CD4-positive, alpha-beta T cell treated with Interleukin-4 for 4 hours (primary cell): ENCODE data around the gene RBBP8NL.

Experiments
- DNase-seq: peaks from one replicate; pipeline ENCODE4 v3.0.0-alpha.2; 2020

The RBBP8NL gene

DNA sequence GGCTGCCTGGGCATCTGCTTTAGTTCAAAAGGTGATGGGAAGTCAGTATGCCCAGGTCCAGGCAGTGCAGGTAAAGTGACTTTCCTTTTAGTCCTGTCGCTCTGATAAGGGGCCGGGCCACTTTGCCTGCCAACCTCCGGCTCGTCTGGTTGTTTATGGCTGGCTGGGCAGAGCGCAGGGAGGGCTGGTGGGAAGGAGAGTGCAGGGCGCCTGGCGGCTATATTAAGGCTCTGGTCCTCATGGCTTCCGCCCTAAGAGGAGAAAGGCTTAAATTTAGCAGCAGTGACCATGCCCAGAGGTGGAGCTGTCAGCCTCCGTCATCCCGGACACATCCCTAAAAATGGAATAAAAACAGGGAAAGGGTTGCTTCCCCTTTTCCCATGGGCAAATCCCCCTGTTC lies 33.8 kb upstream of the RBBP8NL start:
- DNase-seq = no peak

- no peak for DNase-seq
Measured at GRCh38 chr20:62460678-62461077, 33.3 kb upstream of the RBBP8NL start.

DNA sequence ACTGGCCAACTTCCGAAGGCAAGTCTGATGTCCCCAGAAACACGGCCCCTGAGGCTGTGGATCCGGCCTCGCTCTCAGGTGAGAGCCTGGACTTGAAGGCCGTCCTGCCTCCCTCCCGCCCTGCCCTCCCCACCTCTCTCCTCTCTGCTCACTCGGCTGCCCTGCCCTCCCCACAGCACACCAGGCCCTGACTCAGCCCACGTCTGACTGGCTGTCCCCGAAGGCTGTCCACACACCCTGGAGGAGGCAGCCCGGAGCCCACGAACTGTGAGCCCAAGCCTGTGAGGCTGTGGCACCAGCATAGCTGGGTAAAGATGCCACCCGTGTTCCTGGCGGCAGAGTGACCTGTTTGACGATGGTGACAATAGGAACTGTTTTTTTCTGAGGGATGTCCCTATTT lies 32.1 kb upstream of the RBBP8NL start:
- no peak for DNase-seq

DNA sequence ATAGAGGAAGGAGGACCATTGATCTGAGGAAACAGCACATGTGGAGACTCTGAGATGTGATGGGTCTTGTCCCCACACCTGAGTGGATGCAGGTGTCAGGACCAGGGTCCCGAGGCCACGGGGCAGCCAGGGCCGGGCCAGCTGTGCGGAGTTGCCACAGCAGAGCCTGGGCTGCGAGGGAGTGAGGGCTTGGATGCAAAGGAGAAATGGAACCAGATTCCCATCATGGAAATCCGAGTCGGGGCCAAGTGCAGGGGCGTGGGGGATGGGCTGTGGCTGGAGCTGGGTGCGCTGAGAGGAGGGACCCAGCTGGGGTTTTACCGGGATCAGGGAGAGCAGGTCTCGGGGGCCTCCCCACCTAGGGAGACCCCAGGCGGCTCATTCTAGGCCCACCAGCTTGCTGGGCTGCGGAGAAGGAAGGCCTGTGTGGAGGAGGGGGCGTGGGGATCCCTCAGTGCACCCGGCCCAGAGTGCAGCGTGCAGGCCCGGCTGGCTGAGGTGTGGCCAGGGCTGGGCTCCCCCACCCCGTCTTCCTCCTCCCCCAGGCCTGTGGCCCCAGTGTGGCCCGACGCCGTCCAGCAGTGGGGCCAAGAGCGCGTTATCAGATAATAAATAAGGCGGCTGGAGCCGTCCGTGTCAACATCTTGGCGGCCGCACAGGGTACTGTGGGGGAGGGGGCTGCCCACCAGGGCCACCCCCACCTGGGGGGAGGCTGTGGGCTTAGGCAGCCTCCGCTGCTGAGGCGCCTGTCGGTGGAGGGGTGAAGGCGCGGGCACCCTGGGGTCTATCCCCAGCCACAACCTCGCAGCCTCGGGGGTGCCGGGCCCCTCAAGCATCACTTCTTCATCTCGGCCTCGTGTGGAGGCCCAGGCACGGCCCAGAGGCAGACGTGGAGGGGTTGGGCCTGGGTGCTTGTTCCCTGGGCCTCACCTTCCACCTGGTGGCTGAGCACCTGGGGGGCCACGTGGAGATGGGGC lies 31.2 kb upstream of the RBBP8NL start:
- no peak for DNase-seq

- no peak for DNase-seq
Measured at GRCh38 chr20:62457831-62458230, 30.5 kb upstream of the RBBP8NL start.

GRCh38 chr20:62457098-62457497 lies 29.8 kb upstream of the RBBP8NL start:
- DNase-seq = no peak

DNA sequence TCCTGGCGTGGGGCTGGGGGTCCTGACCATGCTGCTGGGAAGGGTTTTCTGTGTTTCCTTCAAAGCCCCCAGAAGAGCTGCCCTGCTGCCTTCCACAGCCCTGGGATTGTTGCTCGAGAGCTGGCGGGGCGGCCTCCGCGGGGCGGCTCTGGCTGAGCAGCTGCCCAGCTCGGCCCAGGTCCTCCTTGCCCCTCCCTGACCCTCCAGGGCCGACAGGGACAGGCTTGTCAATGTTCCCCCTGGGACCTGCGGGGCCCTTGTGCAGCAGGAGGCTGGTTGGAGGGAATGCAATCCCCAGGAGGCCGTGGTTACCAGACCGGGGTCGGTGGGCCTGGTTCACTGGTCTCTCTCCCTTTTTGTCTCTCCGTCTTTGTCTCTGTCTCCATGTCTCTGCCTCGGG lies 28.6 kb upstream of the RBBP8NL start:
- DNase-seq = no peak

- no peak for DNase-seq
Measured at GRCh38 chr20:62454904-62455636, 27.7 kb upstream of the RBBP8NL start.

GRCh38 chr20:62453186-62453808 lies 26.0 kb upstream of the RBBP8NL start:
- no peak for DNase-seq

DNA sequence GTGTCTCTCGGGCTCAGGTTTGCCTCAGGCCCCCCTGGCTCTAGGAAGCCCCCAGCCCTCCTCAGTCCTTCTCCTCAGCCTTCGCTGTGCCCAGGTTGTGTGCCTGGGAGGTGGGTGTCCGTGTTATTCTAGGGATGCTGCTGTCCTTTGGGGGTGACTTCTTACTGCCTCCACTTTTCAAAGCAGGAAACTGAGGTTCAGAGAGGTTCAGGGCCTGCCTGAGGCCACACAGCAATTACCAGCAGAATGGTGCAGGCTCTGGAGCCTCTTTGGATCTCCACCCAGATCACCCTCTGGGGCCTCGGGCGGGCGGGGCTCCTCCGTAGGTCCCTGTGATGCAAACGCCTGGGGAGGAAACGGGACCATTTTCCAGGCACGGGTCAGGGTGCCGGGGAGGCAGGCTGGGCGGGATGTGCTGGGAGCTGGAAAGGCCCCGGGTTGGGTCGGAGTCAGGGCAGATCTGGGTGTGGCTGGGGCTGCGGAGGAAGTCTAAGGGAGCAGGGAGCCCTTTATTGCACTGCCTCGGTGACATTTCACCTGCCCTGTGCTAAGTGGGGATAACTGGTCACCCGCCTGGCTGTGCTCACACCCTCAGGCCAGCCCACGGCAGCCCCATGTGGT lies 25.2 kb upstream of the RBBP8NL start:
- no peak for DNase-seq

DNA sequence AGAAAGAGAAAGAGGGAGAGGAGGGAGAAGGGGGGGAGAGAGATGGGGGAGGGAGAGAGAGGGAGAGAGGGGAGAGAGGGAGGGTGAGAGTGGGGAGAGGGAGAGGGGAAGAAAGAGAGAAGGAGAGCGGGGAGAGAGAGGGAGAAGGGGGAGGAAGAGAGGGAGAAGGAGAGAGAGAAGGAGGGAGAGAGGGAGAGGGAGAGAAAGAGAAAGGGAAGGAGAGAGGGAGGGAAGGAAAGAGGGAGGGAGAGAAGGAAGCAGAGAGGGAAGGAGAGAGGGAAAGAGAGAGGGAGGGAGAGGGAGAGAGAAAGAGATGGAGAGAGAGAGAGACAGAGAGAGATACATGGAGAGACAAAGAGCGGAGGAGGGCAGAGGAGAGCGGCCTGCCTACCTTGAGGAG lies 24.6 kb upstream of the RBBP8NL start:
- DNase-seq = no peak

- DNase-seq = no peak
Measured at GRCh38 chr20:62451156-62451767, 23.9 kb upstream of the RBBP8NL start.

DNA sequence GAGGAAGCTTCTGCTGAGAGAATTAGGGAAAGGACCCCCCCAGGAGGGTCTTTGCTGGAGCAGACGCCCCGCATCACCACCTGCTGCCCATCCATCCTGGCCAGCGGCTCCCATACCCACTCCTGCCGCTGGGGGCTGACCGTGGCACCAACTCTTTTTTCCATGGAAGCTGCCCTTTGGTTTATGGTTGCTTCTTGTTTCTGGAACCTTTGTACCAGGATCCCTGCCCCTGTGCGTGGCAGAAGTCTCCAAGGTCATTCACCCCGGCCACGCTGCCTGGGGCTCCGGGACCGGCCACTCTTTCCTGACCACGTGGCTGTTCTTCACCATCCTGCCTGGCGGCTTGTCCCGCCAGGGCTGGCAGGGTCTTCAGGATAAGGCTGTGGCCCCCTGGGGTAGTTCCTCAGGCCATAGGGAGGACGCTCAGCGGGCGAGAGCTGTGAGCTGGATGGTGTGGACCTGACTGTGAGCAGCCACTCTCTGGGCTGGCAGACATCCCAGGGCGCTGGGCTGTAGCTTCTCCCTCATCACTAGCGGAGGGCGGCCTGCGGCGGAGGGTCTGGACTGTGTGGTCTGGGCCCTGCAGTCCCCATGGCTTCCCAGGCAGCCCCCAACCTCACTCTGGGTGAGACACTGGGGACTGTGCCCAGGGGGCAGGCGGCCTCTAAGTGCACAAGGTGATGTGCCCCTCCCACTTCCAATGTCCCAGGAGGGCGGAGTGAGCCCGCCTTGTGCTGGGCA lies 22.8 kb upstream of the RBBP8NL start:
- DNase-seq = no peak

DNA sequence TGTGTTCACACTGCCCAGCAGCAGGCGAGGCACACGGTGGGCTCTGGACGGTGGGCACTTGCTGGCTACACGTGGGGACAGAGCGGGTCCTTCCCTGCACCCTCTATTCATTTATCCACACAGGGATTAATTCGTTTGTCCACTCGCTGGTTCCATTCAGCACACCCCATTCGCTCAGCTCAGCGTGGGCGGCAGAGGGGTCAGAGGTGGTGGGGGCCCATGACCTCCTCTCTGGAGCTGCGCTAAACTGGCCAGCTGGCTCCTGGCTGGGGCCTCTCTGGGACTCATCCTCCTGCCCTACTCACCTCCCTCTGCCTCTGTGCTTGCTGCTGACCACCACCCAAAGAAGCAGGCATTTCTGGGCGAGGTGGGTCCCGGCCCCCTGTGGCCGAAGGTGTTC lies 21.4 kb upstream of the RBBP8NL start:
- DNase-seq = no peak

GRCh38 chr20:62448038-62448437 lies 20.7 kb upstream of the RBBP8NL start:
- no peak for DNase-seq

- DNase-seq = no peak
Measured at GRCh38 chr20:62446888-62447869, 19.8 kb upstream of the RBBP8NL start.

GRCh38 chr20:62446481-62446880 lies 19.1 kb upstream of the RBBP8NL start:
- no peak for DNase-seq

DNA sequence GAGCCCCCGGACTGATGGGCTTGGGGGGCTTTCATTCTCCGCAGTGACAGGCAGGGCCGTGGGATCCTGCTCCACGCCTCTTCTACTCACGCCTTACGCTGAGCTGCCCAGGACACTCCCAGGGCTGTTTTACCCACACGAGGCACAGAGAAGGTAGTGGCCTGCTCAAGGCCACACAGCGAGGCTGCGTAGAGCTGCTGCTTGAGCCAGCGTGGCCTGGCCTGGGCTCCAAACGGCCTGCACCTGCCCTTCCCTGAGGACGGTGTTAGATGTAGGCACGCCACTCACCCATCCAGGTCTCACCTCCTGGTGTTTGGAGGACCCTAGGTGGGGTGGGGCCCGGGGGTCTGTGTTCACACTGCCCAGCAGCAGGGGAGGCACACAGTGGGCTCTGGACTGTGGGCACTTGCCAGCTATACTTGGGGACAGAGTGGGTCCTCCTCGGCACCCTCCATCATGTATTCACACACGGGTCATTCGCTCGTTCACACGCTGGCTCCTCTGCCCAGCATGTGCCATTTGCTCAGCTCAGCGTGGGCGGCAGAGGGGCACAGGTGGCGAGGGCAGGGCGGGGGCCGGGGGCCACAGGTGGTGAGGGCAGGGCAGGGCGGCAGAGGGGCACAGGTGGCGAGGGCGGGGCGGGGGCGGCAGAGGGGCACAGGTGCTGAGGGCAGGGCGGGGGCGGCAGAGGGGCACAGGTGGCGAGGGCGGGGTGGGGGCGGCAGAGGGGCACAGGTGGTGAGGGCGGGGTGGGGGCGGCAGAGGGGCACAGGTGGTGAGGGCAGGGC lies 18.4 kb upstream of the RBBP8NL start:
- DNase-seq = no peak

- DNase-seq = no peak
Measured at GRCh38 chr20:62444286-62444685, 16.9 kb upstream of the RBBP8NL start.

- DNase-seq = no peak
Measured at GRCh38 chr20:62441987-62442539, 14.7 kb upstream of the RBBP8NL start.
